Tibial nerve (tissue), 4 donors: ENCODE data around the gene SLC25A33. TPM values are rescaled to one million over a fixed set of nuclear protein-coding genes. Genes with fewer than 3 reads are reported as not detected.

Experiments used
- DNase-seq, 2 donors: peaks; one replicate each; pipeline ENCODE4 v3.0.0-alpha.2; 2019; ENCODE audit warnings: low spot score in 2 of 2
- H3K27ac ChIP-seq, 4 donors: fragments of 200-600 bp; sonication (generic) in 3 of 4; one replicate each; pipeline ENCODE4 v1.5.1; 2017 to 2019; ENCODE audit warnings: mild to moderate bottlenecking in 1 of 4
- H3K27me3 ChIP-seq, 2 donors: fragments of 200-600 bp; sonication (generic) in 1 of 2; one replicate each; pipeline versions ENCODE4 v1.5.1 to v1.6.0; 2017 to 2019
- H3K36me3 ChIP-seq, 3 donors: fragments of 200-600 bp; sonication (generic); one replicate each; pipeline ENCODE4 v1.5.1; 2018 to 2019
- H3K4me1 ChIP-seq, 4 donors: fragments of 200-600 bp; sonication (generic) in 3 of 4; one replicate each; pipeline ENCODE4 v1.5.1; 2017 to 2019
- H3K4me3 ChIP-seq, 4 donors: fragments of 200-600 bp; sonication (generic) in 3 of 4; one replicate each; pipeline ENCODE4 v1.5.1; 2017 to 2019; ENCODE audit warnings: mild to moderate bottlenecking in 1 of 4, moderate library complexity in 1 of 4
- H3K9me3 ChIP-seq, 4 donors: fragments of 200-600 bp; sonication (generic) in 3 of 4; one replicate each; pipeline ENCODE4 v1.5.1; 2017 to 2019
- EP300 ChIP-seq, 2 donors: sonication (generic); formaldehyde crosslinking; IDR thresholded peaks; one replicate each; pipeline ENCODE4 v1.6.1; 2017; ENCODE audit warnings: antibody characterized with exemption in 2 of 2, mild to moderate bottlenecking in 1 of 2
- POLR2A ChIP-seq, 2 donors: fragments of 450-650 bp; IDR thresholded peaks; one replicate each; pipeline ENCODE4 v1.6.1; 2017; ENCODE audit warnings: antibody characterized with exemption in 2 of 2, mild to moderate bottlenecking in 2 of 2, moderate library complexity in 2 of 2
- WGBS, 2 donors: methylation state at CpG; one replicate each; pipeline ENCODE4 v1.1.5; 2018; 5-methylcytosine and 5-hydroxymethylcytosine counted together
- total RNA-seq, 4 donors: library from RNA; depleted of rRNA; stranded (reverse); fragments of >200 nt; gene quantifications; one replicate each; pipeline ENCODE4 v1.1.0, GENCODE V29; 2016
- TF ChIP-seq, protein P1 (sequence below), 5 experiments: fragments of 200-600 bp in 3 of 5; fragments of 450-650 bp in 2 of 5; sonication (generic) in 3 of 5; IDR thresholded peaks; one replicate each; pipeline ENCODE4 v1.5.1; 2016 to 2019; ENCODE audit warnings: antibody characterized with exemption in 5 of 5, mild to moderate bottlenecking in 3 of 5, moderate library complexity in 2 of 5

SLC25A33 gene
- total RNA-seq, 4 donors from 2014 or later: 5.4 to 10.2 (median 6.8) TPM

DNA sequence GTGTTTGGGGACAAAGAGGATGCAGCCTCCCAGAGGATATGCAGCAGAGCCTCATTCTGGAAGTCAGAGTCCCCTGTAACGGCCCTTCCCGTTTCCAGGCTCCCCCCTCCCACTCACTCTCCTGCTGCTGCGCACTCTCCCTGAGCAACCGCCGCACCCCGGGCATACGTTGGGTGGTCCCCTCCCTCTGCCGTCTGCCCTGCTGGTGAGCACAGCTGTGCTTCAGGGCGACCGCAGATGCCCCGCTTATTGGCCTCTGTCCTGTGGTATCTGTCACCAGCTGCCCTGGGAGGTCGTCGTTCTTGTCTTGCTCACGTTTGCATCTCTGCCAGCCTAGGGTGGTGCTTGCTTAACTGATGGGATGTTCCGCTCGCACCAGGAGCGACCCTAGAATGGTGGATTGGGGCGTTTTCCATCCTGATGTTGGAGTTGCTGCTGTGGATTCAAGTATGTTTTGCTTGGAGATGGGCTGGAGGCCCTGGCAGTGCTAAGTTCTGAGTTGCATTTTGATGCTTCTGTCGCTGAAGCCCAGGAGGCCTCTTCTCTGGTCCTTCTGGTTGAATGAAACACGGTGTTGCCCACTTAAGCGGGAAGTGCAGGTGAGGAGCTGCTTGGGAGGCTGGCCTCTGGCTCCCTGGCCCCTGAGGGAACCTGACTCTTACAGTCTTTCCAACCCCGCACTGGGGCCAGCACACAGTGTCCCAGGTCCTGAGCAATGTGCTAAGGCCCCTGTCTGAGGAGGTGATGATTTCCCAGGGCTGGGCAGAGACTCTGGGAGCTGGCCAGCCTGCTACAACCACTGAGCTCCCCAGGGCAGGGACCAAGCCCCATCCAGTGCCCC is 52.6 kb downstream of the SLC25A33 start:
- H3K27me3 ChIP-seq: no peaks in the 10 kb centered on the region
- TF ChIP-seq POLR2A (IDR thresholded peaks at IDR 0.05) (no peak), EP300 (IDR thresholded peaks at IDR 0.05) (no peak)
- TF ChIP-seq, protein P1, sequence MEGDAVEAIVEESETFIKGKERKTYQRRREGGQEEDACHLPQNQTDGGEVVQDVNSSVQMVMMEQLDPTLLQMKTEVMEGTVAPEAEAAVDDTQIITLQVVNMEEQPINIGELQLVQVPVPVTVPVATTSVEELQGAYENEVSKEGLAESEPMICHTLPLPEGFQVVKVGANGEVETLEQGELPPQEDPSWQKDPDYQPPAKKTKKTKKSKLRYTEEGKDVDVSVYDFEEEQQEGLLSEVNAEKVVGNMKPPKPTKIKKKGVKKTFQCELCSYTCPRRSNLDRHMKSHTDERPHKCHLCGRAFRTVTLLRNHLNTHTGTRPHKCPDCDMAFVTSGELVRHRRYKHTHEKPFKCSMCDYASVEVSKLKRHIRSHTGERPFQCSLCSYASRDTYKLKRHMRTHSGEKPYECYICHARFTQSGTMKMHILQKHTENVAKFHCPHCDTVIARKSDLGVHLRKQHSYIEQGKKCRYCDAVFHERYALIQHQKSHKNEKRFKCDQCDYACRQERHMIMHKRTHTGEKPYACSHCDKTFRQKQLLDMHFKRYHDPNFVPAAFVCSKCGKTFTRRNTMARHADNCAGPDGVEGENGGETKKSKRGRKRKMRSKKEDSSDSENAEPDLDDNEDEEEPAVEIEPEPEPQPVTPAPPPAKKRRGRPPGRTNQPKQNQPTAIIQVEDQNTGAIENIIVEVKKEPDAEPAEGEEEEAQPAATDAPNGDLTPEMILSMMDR (IDR thresholded peaks at IDR 0.05): no peak
- H3K27ac ChIP-seq: no peak overlapping the region
- H3K4me3 ChIP-seq: no peak overlapping the region
- peaks cover 0 to 5% (median 0%) of the 10 kb centered on the region in 3 donors for H3K36me3 ChIP-seq
- DNase-seq: no peak
- H3K4me1 ChIP-seq: peaks cover 0 to 65% (median 19%) of the 10 kb centered on the region in 4 donors
- H3K9me3 ChIP-seq: no peaks in the 10 kb centered on the region
- WGBS, 2 donors: 66 to 81% methylated on average over 19 to 22 of the region's 22 CpGs

DNA sequence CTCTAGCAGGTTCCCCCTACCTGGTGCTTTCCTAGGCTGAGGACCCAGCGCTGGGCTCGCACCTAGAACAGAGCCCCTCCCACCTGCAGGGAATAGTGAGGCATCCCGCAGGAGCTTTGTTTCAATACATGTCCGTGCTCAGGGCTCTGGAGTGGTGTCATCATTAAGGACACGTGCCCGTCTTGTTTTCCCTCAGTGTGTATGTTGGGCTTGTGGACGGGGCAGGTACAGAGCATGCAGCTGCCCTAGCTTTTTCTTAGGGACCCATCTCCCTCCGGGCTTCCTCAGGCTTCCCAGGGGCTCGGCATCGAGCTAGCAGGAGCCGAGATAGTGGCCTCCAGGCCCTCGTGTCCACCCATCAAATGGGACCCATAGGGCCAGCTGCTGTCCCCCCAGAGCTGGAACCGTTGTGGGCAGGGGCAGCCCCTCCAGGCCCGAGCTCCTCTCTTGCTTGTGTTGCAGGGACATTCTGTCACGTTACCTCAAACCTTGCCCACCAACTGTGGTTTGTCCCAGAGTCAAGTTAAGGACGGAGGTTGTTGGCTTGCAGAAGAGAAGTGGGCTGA is 53.3 kb downstream of the SLC25A33 start:
- Histone ChIP-seq H3K36me3 (peaks cover 0 to 13% (median 0%) of the 10 kb centered on the region in 3 donors), H3K27ac (peak overlapping the region in 1 of 4 donors; percentile 75), H3K4me3 (no peak overlapping the region), H3K9me3 (no peaks in the 10 kb centered on the region), H3K4me1 (peaks cover 0 to 67% (median 19%) of the 10 kb centered on the region in 4 donors), H3K27me3 (no peaks in the 10 kb centered on the region)
- 77 to 78% methylated on average over 15 to 16 of the region's 16 CpGs for WGBS, 2 donors
- DNase-seq: no peak
- TF ChIP-seq, protein P1 (IDR thresholded peaks at IDR 0.05): no peak
- TF ChIP-seq POLR2A (IDR thresholded peaks at IDR 0.05) (no peak), EP300 (IDR thresholded peaks at IDR 0.05) (no peak)

DNA sequence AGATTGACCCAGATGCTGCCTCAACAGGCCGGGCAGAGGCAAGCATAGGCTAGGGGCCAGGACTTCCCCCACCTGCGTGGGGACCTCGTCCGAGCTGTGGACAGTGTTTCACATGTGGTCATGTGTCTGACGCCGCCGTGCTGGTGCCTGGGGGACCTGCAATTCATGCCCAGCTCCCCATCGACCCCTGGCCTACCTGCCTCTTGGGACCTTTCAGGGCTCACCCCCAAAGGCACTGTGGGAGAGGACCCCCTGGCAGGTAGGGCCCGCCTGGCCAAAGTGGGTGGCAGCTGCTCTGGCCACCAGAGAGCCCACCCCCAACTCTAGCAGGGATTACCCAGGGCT is 53.9 kb downstream of the SLC25A33 start:
- H3K4me1 ChIP-seq: peaks cover 0 to 65% (median 19%) of the 10 kb centered on the region in 4 donors
- H3K27me3 ChIP-seq: no peaks in the 10 kb centered on the region
- 42 to 66% methylated on average over 6 to 9 of the region's 9 CpGs for WGBS, 2 donors
- no peak overlapping the region for H3K4me3 ChIP-seq
- DNase-seq: no peak
- TF ChIP-seq EP300 (IDR thresholded peaks at IDR 0.05): no peak
- no peak for TF ChIP-seq POLR2A (IDR thresholded peaks at IDR 0.05)
- TF ChIP-seq, protein P1 (IDR thresholded peaks at IDR 0.05): no peak
- H3K36me3 ChIP-seq: peaks cover 0 to 18% (median 0%) of the 10 kb centered on the region in 3 donors
- no peaks in the 10 kb centered on the region for H3K9me3 ChIP-seq
- H3K27ac ChIP-seq: peak overlapping the region in 2 of 4 donors; percentile 70 to 75

DNA sequence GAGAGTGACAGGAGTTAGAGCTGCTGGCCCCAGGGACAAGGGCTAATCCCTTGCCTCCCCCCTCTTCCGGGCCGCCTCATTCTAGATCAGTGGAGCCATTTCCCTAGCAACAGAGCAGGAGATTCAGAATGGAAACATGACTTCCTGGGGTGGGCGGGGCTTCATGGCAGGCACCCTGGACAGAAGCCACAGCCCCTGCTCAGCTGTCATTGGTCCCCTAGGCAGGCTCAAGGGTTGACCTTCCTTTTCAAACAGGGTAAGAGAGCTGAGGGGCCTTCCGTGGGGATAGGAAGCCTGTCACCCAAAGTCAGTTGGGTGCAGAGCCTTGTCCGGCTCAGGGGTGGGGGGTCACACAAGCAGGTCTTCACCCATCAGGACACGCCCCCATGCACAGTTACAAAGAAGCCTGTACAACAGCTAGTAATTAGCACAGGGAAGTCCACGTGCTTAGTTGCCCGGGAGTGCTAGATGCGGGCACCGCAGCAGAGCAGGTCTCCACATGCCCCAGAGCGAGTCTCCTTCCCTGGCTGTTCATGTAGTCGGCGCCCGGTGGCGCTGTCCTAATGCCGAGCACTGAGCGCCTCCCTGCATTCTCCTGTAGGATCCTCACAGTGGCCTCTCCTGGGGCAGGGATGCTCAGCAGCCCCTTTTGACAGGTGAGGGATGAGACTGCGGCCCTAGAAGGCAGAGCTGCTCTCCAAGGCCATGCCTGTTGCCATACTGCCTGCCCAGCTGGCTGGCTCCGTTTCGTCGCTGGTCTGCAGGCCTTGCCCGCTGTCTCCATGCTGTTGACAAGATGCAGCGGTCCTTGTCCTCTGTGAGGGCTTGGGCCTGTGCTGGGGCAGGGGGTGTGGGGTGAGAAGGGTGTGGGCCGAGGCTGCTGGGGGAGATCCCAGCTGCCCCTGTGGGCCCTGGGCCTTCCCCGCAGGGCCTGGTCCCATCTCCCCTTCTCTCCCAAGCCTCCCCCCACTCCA is 54.5 kb downstream of the SLC25A33 start:
- TF ChIP-seq, protein P1 (IDR thresholded peaks at IDR 0.05): no peak
- no peak for TF ChIP-seq POLR2A (IDR thresholded peaks at IDR 0.05)
- no peak for TF ChIP-seq EP300 (IDR thresholded peaks at IDR 0.05)
- Histone ChIP-seq H3K27me3 (no peaks in the 10 kb centered on the region), H3K36me3 (peaks cover 0 to 24% (median 0%) of the 10 kb centered on the region in 3 donors), H3K9me3 (no peaks in the 10 kb centered on the region), H3K4me3 (no peak overlapping the region), H3K27ac (peak overlapping the region in 2 of 4 donors; percentile 70 to 75), H3K4me1 (peaks cover 0 to 62% (median 18%) of the 10 kb centered on the region in 4 donors)
- 44 to 58% methylated on average over 9 to 21 of the region's 25 CpGs for WGBS, 2 donors
- DNase-seq: peak in 1 of 2 donors; percentile 22
